Common myeloid progenitor, CD34-positive (primary cell): ENCODE data around the gene XRN1.

Experiments
- CTCF ChIA-PET: fragments of 350-600 bp; sonication (Branson Sonifier 250); formaldehyde crosslinking; loops from one replicate; lab custom pipeline; 2021; ENCODE audit warnings: antibody characterized with exemption; lab: Charles Lee
- POLR2A ChIA-PET: fragments of 350-600 bp; sonication (Branson Sonifier 250); formaldehyde crosslinking; loops from one replicate; lab custom pipeline; 2021; ENCODE audit warnings: antibody characterized with exemption; lab: Charles Lee
- DNase-seq, 3 donors: peaks; one replicate each; pipeline versions ENCODE4 v3.0.0 to v3.0.0-alpha.2; 2013
- H3K27ac ChIP-seq, 2 experiments: 1 replicate in 1 of 2; 2 replicates in 1 of 2; pipeline ENCODE4 v1.7.0; 2013; ENCODE audit warnings: inconsistent platforms in 2 of 2, low read length in 2 of 2, mild to moderate bottlenecking in 2 of 2, low read depth in 1 of 2, moderate library complexity in 1 of 2; ENCODE audit not compliant: severe bottlenecking in 2 of 2, insufficient read depth in 1 of 2, poor library complexity in 1 of 2
- H3K27me3 ChIP-seq, 5 experiments: replicated peaks in 2 of 5; 1 replicate in 3 of 5; 2 replicates in 2 of 5; pipeline versions ENCODE4 v1.6.1 to v1.7.0; 2013; ENCODE audit warnings: low read length in 4 of 5, mild to moderate bottlenecking in 2 of 5, moderate library complexity in 2 of 5, inconsistent platforms in 1 of 5; ENCODE audit not compliant: insufficient read depth in 5 of 5, control insufficient read depth in 4 of 5
- H3K36me3 ChIP-seq, 4 experiments: 1 replicate in 2 of 4; 2 replicates in 2 of 4; pipeline versions ENCODE4 v1.6.1 to v1.7.0; 2013; ENCODE audit warnings: low read length in 3 of 4, control low read depth in 1 of 4, mild to moderate bottlenecking in 1 of 4; ENCODE audit not compliant: control insufficient read depth in 4 of 4, insufficient read depth in 4 of 4
- H3K4me1 ChIP-seq, 4 experiments: 1 replicate in 3 of 4; 2 replicates in 1 of 4; pipeline versions ENCODE4 v1.6.1 to v1.7.1; 2013; ENCODE audit warnings: low read length in 3 of 4, mild to moderate bottlenecking in 3 of 4, control low read depth in 1 of 4, inconsistent platforms in 1 of 4, moderate library complexity in 1 of 4; ENCODE audit not compliant: control insufficient read depth in 4 of 4, insufficient read depth in 4 of 4; ENCODE audit errors: control extremely low read depth in 1 of 4
- H3K4me3 ChIP-seq, 7 experiments: 1 replicate in 4 of 7; 2 replicates in 3 of 7; pipeline versions ENCODE4 v1.5.1 to v1.7.0; 2013; ENCODE audit warnings: mild to moderate bottlenecking in 7 of 7, low read length in 6 of 7, moderate library complexity in 6 of 7, inconsistent platforms in 2 of 7, low read depth in 2 of 7, control low read depth in 1 of 7; ENCODE audit not compliant: insufficient read depth in 4 of 7, control insufficient read depth in 1 of 7; ENCODE audit errors: extremely low read depth in 1 of 7
- H3K9me3 ChIP-seq, 5 experiments: 1 replicate in 4 of 5; 2 replicates in 1 of 5; pipeline versions ENCODE4 v1.6.1 to v1.7.1; 2013; ENCODE audit warnings: low read length in 4 of 5, mild to moderate bottlenecking in 2 of 5, inconsistent platforms in 1 of 5, low read depth in 1 of 5, moderate library complexity in 1 of 5; ENCODE audit not compliant: control insufficient read depth in 4 of 5, insufficient read depth in 2 of 5; ENCODE audit errors: control extremely low read depth in 1 of 5
- WGBS: methylation state at CpG from one replicate; pipeline ENCODE4 v1.1.5; 2013; ENCODE audit not compliant: insufficient coverage; 5-methylcytosine and 5-hydroxymethylcytosine counted together

The XRN1 gene

DNA sequence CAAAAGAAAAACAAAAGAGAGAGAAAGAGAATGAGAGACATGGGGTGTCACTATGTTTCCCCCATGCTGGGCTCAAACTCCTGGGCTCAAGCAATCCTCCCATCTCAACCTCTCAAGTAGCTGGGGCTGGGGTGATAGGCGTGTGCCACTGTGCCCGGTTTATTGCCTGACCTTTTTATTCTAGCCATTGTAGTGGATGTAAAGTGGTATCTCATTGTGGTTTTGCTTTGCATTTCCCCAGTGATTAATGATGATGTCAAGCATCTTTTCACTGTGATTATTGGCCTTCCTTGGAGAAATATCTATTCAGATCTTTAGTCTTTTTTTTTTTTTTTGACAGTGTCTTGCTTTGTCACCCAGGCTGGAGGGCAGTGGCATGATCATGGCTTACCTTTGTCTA is 184.7 kb downstream of the XRN1 start:
- no peaks in the 10 kb centered on the region for H3K36me3 ChIP-seq
- H3K27me3 ChIP-seq: no peaks in the 10 kb centered on the region
- no CpG with 5 or more reads among the region's 2 CpGs for WGBS
- H3K4me3 ChIP-seq: no peak overlapping the region
- H3K27ac ChIP-seq: no peak overlapping the region
- H3K9me3 ChIP-seq: no peaks in the 10 kb centered on the region
- ChIA-PET POLR2A (no interaction called here), CTCF (interaction anchor here (1.0 kb wide), 1 partner anchor 240 kb away, joined by 3 read pairs; no protein-coding TSS in a partner anchor)
- H3K4me1 ChIP-seq: peaks cover 0 to 4% (median 0%) of the 10 kb centered on the region in 4 experiments
- peak in 2 of 3 donors; percentile 22 to 41 for DNase-seq

GRCh38 chr3:142259359-142259758 is 188.5 kb downstream of the XRN1 start:
- POLR2A ChIA-PET: no interaction called here
- Histone ChIP-seq H3K27ac (no peak overlapping the region), H3K27me3 (no peaks in the 10 kb centered on the region), H3K4me1 (peaks cover 0 to 4% (median 0%) of the 10 kb centered on the region in 4 experiments), H3K36me3 (no peaks in the 10 kb centered on the region), H3K9me3 (peaks cover 0 to 15% (median 3%) of the 10 kb centered on the region in 5 experiments), H3K4me3 (no peak overlapping the region)
- 96% methylated on average over 3 of the region's 3 CpGs for WGBS
- no peak for DNase-seq
- CTCF ChIA-PET: interaction anchor here (1.0 kb wide), 1 partner anchor 20 kb away, joined by 3 read pairs; no protein-coding TSS in a partner anchor

DNA sequence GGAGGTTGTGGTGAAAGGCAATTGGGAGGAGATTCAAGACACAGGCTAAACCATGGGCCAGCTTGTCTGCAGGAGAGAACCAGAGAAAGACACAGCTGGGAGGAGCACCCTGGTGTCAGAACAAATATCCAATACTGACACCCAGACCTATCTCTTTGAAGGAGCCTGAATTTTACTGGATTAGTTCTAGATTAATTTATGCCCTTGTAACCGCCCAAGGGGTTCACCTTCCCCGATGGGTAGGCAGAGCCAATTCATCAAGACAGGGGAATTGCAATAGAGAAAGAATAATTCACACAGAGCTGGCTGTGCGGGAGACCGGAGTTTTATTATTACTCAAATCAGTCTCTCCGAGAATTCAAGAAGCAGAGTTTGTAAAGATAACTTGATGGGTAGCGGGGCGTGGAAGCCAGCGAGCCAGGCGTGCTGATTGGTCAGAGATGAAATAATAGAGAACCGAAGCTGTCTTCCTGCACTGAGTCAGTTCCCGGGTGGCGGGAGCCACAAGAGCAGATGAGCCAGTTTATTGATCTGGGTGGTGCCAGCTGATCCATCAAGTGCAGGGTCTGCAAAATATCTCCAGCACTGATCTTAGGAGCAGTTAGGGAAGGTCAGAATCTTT is 191.0 kb downstream of the XRN1 start:
- Histone ChIP-seq H3K36me3 (no peaks in the 10 kb centered on the region), H3K9me3 (peaks cover 0 to 23% (median 5%) of the 10 kb centered on the region in 5 experiments), H3K4me1 (no peaks in the 10 kb centered on the region), H3K27ac (no peak overlapping the region), H3K4me3 (no peak overlapping the region), H3K27me3 (no peaks in the 10 kb centered on the region)
- DNase-seq: no peak
- ChIA-PET CTCF (interaction anchor here (0.6 to 1.4 kb wide), 2 partner anchors 13 to 58 kb away, joined by 3 read pairs; no protein-coding TSS in a partner anchor), POLR2A (no interaction called here)
- WGBS: 98% methylated on average over 12 of the region's 12 CpGs
